HAP-1 (cell line): Measurements from ENCODE around the gene DMAC1.

Experiments used
- DNase-seq, 2 experiments: peaks; one replicate each; pipeline ENCODE4 v3.0.0-alpha.2; 2016 to 2020; ENCODE audit warnings: low spot score in 2 of 2
- H3K27me3 ChIP-seq: fragments of 250-450 bp; sonication (Bioruptor Pico); 2 replicates; pipeline ENCODE4 v1.5.1; 2020; ENCODE audit warnings: low read depth, mild to moderate bottlenecking, moderate library complexity
- H3K36me3 ChIP-seq: fragments of 250-450 bp; sonication (Bioruptor Pico); replicated peaks from 2 replicates; pipeline ENCODE4 v1.5.1; 2020; ENCODE audit warnings: mild to moderate bottlenecking
- H3K4me1 ChIP-seq: fragments of 250-450 bp; sonication (Bioruptor Pico); 2 replicates; pipeline ENCODE4 v1.5.1; 2020; ENCODE audit warnings: mild to moderate bottlenecking
- H3K4me3 ChIP-seq: fragments of 250-450 bp; sonication (Bioruptor Pico); 2 replicates; pipeline ENCODE4 v1.5.1; 2020; ENCODE audit warnings: mild to moderate bottlenecking, moderate library complexity
- H3K9me3 ChIP-seq: fragments of 250-450 bp; sonication (Bioruptor Pico); 2 replicates; pipeline ENCODE4 v1.5.1; 2020; ENCODE audit warnings: mild to moderate bottlenecking, moderate library complexity
- in situ Hi-C: fragments of 300-500 bp; cut with MboI; formaldehyde crosslinking; loops from 3 replicates; pipeline ENCODE4 v1.14.3; 2020; ENCODE audit warnings: low sequenced_read_pairs, inconsistent platforms, mixed read lengths

The DMAC1 gene

GRCh38 chr9:7770111-7770510 is 29.5 kb downstream of the DMAC1 start:
- H3K27me3 ChIP-seq: no peaks in the 10 kb centered on the region
- no peak overlapping the region for H3K4me3 ChIP-seq
- in situ Hi-C loops: no loop called here
- H3K4me1 ChIP-seq: no peaks in the 10 kb centered on the region
- H3K36me3 ChIP-seq: no peaks in the 10 kb centered on the region
- H3K9me3 ChIP-seq: no peaks in the 10 kb centered on the region
- DNase-seq: no peak

- Histone ChIP-seq H3K4me1 (no peaks in the 10 kb centered on the region), H3K27me3 (no peaks in the 10 kb centered on the region), H3K4me3 (no peak overlapping the region), H3K36me3 (no peaks in the 10 kb centered on the region), H3K9me3 (0 out of 2 replicates have a peak, but pooled peaks cover 4% of the 10 kb centered on the region)
- no peak for DNase-seq
- in situ Hi-C loops: no loop called here
These were observed 37.0 kb downstream of the DMAC1 start for GRCh38 chr9:7762600-7762999.

- 0 out of 2 replicates have a peak, but pooled peaks cover 4% of the 10 kb centered on the region for H3K9me3 ChIP-seq
- in situ Hi-C loops: no loop called here
- no peak overlapping the region for H3K4me3 ChIP-seq
- no peaks in the 10 kb centered on the region; the same call in 1 of the 2 replicates for H3K4me1 ChIP-seq
- DNase-seq: no peak
- no peaks in the 10 kb centered on the region for H3K27me3 ChIP-seq
- H3K36me3 ChIP-seq: no peaks in the 10 kb centered on the region
These were observed 39.6 kb downstream of the DMAC1 start for GRCh38 chr9:7760014-7760415.

- no peak overlapping the region for H3K4me3 ChIP-seq
- no peaks in the 10 kb centered on the region for H3K36me3 ChIP-seq
- H3K27me3 ChIP-seq: no peaks in the 10 kb centered on the region
- no peaks in the 10 kb centered on the region for H3K9me3 ChIP-seq
- H3K4me1 ChIP-seq: peaks cover 27% of the 10 kb centered on the region
- in situ Hi-C loops: no loop called here
- DNase-seq: no peak
These were observed 43.5 kb downstream of the DMAC1 start for GRCh38 chr9:7756088-7756487.

GRCh38 chr9:7752481-7752880 is 47.1 kb downstream of the DMAC1 start:
- in situ Hi-C loops: no loop called here
- Histone ChIP-seq H3K4me1 (peaks cover 33% of the 10 kb centered on the region), H3K36me3 (no peaks in the 10 kb centered on the region), H3K9me3 (no peaks in the 10 kb centered on the region), H3K27me3 (no peaks in the 10 kb centered on the region), H3K4me3 (no peak overlapping the region)
- DNase-seq: peak; percentile 60 to 69
